Measurements from ENCODE around the gene BABAM2.

BABAM2 gene

GRCh38 chr2:27912512-27912911 is 22.0 kb downstream of the BABAM2 start:
- TF ChIP-seq, protein P1, sequence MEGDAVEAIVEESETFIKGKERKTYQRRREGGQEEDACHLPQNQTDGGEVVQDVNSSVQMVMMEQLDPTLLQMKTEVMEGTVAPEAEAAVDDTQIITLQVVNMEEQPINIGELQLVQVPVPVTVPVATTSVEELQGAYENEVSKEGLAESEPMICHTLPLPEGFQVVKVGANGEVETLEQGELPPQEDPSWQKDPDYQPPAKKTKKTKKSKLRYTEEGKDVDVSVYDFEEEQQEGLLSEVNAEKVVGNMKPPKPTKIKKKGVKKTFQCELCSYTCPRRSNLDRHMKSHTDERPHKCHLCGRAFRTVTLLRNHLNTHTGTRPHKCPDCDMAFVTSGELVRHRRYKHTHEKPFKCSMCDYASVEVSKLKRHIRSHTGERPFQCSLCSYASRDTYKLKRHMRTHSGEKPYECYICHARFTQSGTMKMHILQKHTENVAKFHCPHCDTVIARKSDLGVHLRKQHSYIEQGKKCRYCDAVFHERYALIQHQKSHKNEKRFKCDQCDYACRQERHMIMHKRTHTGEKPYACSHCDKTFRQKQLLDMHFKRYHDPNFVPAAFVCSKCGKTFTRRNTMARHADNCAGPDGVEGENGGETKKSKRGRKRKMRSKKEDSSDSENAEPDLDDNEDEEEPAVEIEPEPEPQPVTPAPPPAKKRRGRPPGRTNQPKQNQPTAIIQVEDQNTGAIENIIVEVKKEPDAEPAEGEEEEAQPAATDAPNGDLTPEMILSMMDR (IDR thresholded peaks at IDR 0.05; ENCODE audit: insufficient read depth, missing control alignments), result no peak
- FAIRE-seq, result no peak
- no peak for DNase-seq (ENCODE audit: insufficient read length, low spot score)

DNA sequence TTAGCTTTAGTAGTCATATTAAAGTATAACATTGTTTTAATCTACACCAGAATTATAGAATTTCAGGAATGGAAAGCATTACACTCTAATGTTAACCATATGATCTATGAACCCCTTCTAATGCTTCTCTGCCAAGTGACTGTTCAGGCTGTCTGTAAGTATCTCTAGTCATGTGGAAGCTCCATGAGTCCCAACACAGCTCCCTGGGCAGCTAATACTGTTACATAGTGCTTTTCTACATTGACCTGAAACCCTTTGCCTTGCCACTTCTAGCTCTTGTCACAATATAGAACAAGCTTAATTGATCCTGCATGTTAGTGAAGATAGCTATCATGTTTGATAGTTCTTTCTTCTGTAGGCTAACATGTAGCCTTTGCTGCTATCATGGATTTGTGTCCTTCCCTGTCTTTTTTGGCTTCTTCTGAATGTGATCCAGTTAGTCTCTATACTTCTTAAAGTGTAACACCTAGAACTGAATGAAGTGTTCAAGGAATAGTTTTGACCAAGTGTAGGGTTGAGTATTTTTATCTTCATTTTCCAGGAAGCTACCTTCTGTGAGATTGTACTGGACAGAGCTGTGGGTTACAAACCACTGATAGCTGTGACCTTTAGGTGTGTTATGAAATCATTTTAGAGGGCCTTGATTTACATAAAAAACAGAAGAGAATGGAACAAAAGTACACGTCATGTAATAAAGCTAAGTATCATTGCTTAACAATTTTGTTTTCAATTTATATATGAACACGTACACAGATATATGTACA is 23.7 kb downstream of the BABAM2 start:
- no peak for DNase-seq (ENCODE audit: insufficient read length, low spot score)
- TF ChIP-seq, protein P1 (IDR thresholded peaks at IDR 0.05; ENCODE audit: insufficient read depth, missing control alignments), result no peak
- no peak for FAIRE-seq

DNA sequence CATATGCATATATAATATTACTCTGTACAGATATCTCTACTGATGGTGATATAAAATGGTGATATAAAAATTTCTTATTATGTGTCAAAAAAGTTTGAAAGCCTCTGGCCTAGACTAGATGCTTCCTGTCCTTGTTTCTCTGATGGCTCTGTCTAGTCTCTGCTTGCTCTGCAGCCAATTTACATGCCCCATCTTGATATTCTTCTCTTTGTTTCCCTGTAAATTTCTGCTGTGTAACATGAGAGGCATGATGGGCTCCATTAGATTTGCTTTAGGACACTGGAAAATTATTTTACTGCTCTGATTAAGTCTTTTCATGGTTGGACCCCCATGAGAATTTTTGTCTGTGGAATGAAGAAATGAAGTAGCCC is 24.3 kb downstream of the BABAM2 start:
- TF ChIP-seq, protein P1 (IDR thresholded peaks at IDR 0.05; ENCODE audit: insufficient read depth, missing control alignments), result no peak
- DNase-seq (ENCODE audit: insufficient read length, low spot score) (no peak), FAIRE-seq (no peak)

DNA sequence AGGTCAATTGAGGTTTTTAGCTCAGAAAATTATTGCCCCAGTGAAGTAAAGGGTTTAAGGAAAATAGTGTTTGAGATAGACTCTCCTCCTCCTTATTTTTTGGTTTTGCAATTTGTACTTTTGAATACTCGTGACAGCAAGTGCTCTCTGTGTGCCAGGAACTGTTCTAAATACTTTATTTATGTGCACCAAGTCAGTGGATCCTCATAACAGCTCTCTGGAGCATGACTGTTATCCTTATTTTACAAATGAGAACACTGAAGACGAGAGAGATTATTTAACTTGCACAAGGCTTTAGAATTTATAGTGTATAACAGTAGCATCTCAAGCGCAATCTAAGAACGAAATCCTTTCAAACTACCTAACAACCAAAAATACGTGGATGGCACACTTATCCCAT is 24.7 kb downstream of the BABAM2 start:
- TF ChIP-seq, protein P1 (IDR thresholded peaks at IDR 0.05; ENCODE audit: insufficient read depth, missing control alignments), result no peak
- no peak for DNase-seq (ENCODE audit: insufficient read length, low spot score)
- no peak for FAIRE-seq

DNA sequence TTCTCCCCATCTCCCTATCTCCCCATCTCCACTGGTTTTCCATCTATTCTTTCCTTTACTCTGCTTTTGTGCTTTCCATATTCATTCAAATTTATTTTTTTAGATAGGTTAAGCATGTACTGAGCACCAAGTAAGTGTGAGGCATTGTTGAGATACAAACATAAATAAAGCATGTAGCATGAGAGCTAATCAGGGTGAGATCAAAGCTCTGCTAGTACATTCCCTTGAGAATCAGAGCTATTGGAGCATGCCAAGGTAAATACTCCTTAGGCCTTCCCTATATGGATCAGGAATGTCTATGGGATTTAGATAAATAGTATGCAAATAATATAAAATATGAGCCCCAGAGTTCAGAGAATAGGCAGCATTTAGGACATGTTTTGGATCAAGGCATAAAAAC is 25.3 kb downstream of the BABAM2 start:
- DNase-seq (ENCODE audit: insufficient read length, low spot score) (no peak), FAIRE-seq (no peak)
- TF ChIP-seq, protein P1 (IDR thresholded peaks at IDR 0.05; ENCODE audit: insufficient read depth, missing control alignments), result no peak

DNA sequence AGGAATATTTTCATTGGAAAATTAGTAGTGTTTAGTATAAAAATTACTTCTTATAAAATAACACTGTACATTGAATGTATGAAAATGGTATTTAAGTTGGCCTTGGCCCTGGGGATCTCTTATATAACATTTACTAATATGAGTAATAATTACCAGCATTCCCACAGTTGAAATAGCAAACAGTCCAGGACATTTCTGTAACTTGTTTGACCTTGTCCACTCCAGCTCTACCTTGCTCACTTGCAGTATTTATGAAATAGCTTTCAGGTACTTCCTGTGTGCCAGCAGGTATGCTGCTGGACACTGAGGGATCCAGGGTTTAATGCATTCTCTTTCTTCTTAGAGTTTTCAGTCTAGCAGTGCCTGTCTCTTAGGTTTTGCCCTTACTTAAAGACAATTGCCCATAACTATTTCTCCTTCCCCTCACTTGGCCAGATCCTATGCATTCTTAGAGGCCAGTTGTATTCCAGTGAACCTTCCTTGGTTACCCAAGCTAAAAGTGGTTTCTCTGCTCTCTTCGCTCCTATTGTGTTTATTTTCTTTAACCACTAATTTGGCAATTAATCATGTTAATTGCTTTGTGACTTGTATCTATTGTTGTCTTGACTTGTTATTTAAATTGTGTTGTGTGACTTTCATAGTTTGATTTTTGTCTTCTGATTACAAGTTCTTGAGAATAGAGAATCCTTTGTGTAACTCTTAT is 25.9 kb downstream of the BABAM2 start:
- no peak for FAIRE-seq

More for the DNA sequence above, 25.9 kb downstream of the BABAM2 start:
- DNase-seq (ENCODE audit: insufficient read length, low spot score), result no peak
- TF ChIP-seq, protein P1 (IDR thresholded peaks at IDR 0.05; ENCODE audit: insufficient read depth, missing control alignments), result no peak
